ENCODE results near the gene SPG21.

The SPG21 gene

DNA sequence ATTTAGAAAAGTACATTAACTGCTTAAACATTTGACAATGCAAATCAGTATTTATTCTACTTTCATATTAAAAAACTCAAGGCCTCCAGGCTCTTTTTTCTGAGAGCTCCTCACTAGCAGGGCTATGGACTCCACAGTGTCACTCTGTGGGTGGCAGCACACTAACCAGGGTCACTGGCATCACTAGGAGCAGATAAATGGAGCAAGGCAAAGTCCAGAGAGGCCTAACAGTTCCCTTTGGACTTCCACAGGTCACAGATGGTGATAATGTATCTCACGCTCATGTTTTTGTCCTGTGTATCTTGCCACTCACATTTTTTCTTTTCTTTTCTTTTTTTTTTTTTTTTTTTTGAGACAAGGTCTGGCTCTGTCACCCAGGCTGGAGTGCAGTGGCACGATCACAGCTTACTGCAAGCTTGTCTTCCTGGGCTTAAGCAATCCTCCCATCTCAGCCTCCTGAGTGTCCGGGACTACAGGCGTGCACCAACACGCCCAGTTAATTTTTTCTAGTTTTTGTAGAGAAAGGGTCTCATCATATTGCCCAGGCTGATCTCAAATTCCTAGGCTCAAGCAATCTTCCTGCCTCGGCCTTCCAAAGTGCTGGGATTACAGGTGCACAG is 7.8 kb downstream of the SPG21 start:
- TF ChIP-seq, protein P1, sequence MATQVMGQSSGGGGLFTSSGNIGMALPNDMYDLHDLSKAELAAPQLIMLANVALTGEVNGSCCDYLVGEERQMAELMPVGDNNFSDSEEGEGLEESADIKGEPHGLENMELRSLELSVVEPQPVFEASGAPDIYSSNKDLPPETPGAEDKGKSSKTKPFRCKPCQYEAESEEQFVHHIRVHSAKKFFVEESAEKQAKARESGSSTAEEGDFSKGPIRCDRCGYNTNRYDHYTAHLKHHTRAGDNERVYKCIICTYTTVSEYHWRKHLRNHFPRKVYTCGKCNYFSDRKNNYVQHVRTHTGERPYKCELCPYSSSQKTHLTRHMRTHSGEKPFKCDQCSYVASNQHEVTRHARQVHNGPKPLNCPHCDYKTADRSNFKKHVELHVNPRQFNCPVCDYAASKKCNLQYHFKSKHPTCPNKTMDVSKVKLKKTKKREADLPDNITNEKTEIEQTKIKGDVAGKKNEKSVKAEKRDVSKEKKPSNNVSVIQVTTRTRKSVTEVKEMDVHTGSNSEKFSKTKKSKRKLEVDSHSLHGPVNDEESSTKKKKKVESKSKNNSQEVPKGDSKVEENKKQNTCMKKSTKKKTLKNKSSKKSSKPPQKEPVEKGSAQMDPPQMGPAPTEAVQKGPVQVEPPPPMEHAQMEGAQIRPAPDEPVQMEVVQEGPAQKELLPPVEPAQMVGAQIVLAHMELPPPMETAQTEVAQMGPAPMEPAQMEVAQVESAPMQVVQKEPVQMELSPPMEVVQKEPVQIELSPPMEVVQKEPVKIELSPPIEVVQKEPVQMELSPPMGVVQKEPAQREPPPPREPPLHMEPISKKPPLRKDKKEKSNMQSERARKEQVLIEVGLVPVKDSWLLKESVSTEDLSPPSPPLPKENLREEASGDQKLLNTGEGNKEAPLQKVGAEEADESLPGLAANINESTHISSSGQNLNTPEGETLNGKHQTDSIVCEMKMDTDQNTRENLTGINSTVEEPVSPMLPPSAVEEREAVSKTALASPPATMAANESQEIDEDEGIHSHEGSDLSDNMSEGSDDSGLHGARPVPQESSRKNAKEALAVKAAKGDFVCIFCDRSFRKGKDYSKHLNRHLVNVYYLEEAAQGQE (IDR thresholded peaks at IDR 0.05; ENCODE audit: insufficient read depth in 1 of 2, low read depth in 2 of 2, low read length in 2 of 2): no peak
- TF ChIP-seq SIN3A (IDR thresholded peaks at IDR 0.05; ENCODE audit: borderline replicate concordance, insufficient read depth, low read length) (no peak), POLR2AphosphoS5 (IDR thresholded peaks at IDR 0.05; ENCODE audit: low read depth, low read length) (no peak)

DNA sequence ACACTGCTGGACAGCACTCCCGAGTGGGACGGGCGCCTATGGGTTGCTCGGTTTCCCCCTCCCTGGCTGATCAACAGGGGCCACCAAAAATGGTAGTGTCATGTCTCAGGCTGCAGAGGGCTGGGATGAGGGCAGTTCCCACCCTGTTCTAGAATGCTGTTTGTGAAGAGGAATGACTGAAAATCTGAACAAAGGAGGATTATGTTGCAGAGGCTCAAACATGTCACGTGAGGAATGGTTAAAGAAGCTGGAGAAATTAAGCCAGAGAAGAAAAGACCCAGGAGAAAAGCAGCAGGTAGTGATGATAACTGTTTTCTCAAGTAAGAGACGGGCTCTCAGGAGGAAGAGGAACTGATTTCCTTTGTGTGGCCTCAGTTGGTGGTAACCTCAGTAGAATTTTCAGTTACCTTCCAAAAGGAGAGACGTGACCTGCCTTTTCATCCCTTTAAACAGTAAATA is 10.4 kb downstream of the SPG21 start:
- TF ChIP-seq SIN3A (IDR thresholded peaks at IDR 0.05; ENCODE audit: borderline replicate concordance, insufficient read depth, low read length) (no peak), FOXP2 (optimal IDR thresholded peaks at IDR 0.05; ENCODE audit: borderline replicate concordance, extremely low read depth, extremely low read length, insufficient read depth) (no peak), POLR2AphosphoS5 (IDR thresholded peaks at IDR 0.05; ENCODE audit: low read depth, low read length) (no peak), TAF1 (IDR thresholded peaks at IDR 0.05; ENCODE audit: borderline replicate concordance, insufficient read depth, low read length) (no peak)
- TF ChIP-seq, protein P1 (IDR thresholded peaks at IDR 0.05; ENCODE audit: insufficient read depth in 1 of 2, low read depth in 2 of 2, low read length in 2 of 2): no peak

DNA sequence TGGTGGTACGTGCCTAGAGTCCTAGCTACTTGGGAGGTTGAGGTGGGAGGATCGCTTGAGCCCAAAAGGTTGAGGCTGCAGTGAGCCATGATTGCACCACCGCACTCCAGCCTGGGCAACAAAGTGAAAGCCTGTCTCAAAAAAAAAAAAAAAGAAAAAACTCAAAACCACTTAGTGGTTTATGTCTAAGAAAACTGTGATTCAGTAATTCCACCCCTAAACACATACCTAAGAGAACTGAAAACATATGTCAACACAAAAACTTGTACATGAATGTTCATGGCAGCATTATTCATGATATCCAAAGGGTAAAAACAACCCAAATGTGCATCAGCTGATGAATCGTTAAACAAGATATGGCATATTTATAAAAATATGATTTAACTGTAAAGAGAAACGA is 14.3 kb downstream of the SPG21 start:
- no peak for TF ChIP-seq FOXP2 (optimal IDR thresholded peaks at IDR 0.05; ENCODE audit: borderline replicate concordance, extremely low read depth, extremely low read length, insufficient read depth)
- no peak for TF ChIP-seq SIN3A (IDR thresholded peaks at IDR 0.05; ENCODE audit: borderline replicate concordance, insufficient read depth, low read length)
- no peak for TF ChIP-seq TAF1 (IDR thresholded peaks at IDR 0.05; ENCODE audit: borderline replicate concordance, insufficient read depth, low read length)
- no peak for TF ChIP-seq POLR2AphosphoS5 (IDR thresholded peaks at IDR 0.05; ENCODE audit: low read depth, low read length)
- TF ChIP-seq, protein P1 (IDR thresholded peaks at IDR 0.05; ENCODE audit: insufficient read depth in 1 of 2, low read depth in 2 of 2, low read length in 2 of 2): no peak

DNA sequence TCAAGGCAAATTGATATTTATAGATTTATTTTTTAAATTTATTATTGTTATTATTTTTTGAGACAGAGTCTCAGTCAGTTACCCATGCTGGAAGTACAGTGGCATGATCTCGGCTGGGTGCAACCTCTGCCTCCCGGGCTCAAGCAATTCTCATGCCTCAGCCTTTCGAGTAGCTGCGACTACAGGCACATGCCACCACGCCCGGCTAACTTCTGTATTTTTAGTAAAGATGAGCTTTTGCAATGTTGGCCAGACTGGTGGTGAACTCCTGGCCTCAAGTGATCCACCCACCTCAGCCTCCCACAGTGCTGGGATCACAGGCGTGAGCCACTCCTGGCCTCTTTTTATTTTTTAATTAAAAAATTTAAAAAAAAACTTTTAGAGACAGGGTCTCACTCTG is 19.0 kb downstream of the SPG21 start:
- no peak for TF ChIP-seq SIN3A (IDR thresholded peaks at IDR 0.05; ENCODE audit: borderline replicate concordance, insufficient read depth, low read length)
- TF ChIP-seq POLR2AphosphoS5 (IDR thresholded peaks at IDR 0.05; ENCODE audit: low read depth, low read length): no peak
- TF ChIP-seq TAF1 (IDR thresholded peaks at IDR 0.05; ENCODE audit: borderline replicate concordance, insufficient read depth, low read length): no peak
- TF ChIP-seq, protein P1 (IDR thresholded peaks at IDR 0.05; ENCODE audit: insufficient read depth in 1 of 2, low read depth in 2 of 2, low read length in 2 of 2): no peak
- no peak for TF ChIP-seq FOXP2 (optimal IDR thresholded peaks at IDR 0.05; ENCODE audit: borderline replicate concordance, extremely low read depth, extremely low read length, insufficient read depth)

DNA sequence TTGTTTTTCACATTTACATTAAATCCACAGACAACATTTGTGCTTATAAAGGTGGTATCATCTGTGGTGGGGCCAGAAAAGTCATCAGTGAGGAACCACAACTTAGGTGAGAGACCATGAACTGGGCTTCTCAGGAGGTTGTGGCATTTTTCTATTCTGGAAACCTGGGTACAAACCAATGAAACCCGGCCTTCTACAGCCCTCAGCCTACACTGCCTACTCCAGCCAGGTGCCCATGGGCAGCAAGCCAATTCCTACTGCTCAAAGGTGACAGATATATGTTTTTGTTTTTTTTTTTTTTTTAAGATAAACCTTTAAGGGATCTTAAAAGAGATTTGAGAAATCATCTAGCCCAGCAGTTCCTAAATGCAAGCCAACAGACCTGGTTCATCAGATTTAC is 20.3 kb downstream of the SPG21 start:
- TF ChIP-seq POLR2AphosphoS5 (IDR thresholded peaks at IDR 0.05; ENCODE audit: low read depth, low read length): no peak
- no peak for TF ChIP-seq FOXP2 (optimal IDR thresholded peaks at IDR 0.05; ENCODE audit: borderline replicate concordance, extremely low read depth, extremely low read length, insufficient read depth)
- TF ChIP-seq, protein P1 (IDR thresholded peaks at IDR 0.05; ENCODE audit: insufficient read depth in 1 of 2, low read depth in 2 of 2, low read length in 2 of 2): no peak
- no peak for TF ChIP-seq SIN3A (IDR thresholded peaks at IDR 0.05; ENCODE audit: borderline replicate concordance, insufficient read depth, low read length)
- TF ChIP-seq TAF1 (IDR thresholded peaks at IDR 0.05; ENCODE audit: borderline replicate concordance, insufficient read depth, low read length): no peak

Data from PFSK-1 (cell line).